SHP77 treated with DMSO at 0.1 percent for 48 hours (cell line): ENCODE results near the gene LRMDA.

ENCODE experiments used
- DNase-seq: peaks from one replicate; lab custom pipeline; 2025; lab: John Stamatoyannopoulos, UW

The LRMDA gene

GRCh38 chr10:75402486-75403143, 28.8 kb upstream of the LRMDA start:
- DNase-seq = no peak

DNA sequence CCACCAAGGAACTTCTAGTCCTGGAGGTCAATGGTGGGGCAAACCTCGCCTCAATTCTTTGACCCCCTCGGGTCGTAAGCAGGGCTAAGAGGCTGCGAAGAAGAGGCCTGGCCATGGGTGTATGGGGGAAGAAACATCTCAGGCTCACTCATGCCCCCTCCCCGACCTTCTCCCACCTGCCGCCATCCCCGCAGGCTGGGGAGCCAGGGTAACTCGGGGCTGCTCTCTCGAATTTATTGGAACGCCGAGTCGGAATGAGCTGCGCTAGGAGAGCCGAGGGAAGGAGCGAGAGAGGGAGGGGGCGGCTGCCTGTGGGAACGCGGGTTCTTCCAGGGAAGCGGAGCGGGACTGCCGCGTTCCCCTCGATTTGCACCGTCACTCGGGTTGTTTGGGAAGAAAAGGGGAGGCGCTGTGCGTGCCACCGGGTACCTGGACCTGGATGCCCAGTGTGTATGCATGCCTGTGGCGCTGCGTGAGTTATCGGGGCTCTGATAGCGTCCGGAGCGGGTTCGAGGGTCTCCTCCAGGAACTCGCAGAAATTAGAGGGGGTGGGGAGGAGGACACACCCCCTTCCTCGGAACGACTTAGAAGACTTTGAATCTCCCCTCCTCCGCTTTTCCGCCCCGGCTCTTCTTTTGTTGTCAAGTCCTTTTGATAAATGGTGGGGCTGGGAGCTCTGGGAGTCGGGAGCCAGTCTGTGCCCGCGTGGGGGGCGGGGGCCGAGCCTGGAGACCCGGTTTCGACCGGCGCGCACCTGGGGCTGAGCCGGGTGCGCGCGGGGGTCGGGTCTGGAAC, 28.1 kb upstream of the LRMDA start:
- no peak for DNase-seq

DNA sequence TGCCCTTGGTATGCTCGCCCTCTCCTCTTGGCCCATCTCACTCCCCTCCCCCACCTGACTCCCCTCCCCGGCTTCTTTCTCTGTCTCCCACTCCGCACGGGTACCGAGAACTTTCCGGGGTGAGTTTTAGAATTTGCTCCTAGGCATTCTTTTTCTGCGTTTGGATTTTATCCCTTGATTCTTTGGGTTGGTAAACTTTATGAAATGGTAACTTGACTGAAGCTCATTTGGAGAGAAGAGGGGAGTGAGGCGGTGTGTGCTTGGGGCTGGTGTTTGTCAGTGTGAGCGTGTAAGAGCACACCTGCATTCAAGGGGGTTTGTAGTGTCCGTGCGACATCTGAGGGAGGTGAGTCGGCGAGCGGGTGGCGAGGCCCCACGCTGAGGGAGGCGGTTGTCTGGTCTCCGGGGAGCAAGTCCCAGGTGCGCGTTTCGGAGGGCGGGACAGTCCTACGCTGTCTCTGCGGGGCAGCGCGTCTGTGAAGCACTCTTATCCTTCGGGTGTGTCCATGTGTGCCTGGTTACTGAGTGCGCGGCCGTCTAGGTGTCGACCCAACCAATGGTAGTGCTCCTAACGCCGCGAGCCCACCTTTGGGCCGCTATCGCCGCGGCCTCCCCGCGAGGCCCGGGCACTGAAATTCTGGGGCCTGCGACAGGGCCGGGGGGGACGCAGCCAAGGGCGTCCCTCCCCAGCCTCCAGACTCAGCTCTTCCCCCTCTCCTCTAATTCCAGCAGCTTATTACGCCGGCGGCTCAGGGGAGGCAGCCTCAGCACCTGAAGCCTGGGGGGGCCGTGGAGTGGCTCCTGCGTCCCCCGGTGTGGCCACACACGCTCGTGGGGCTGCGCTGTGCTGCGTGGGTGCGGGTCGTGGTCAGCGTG, 27.2 kb upstream of the LRMDA start:
- no peak for DNase-seq

- no peak for DNase-seq
These were observed 26.4 kb upstream of the LRMDA start for GRCh38 chr10:75404815-75405597.

DNA sequence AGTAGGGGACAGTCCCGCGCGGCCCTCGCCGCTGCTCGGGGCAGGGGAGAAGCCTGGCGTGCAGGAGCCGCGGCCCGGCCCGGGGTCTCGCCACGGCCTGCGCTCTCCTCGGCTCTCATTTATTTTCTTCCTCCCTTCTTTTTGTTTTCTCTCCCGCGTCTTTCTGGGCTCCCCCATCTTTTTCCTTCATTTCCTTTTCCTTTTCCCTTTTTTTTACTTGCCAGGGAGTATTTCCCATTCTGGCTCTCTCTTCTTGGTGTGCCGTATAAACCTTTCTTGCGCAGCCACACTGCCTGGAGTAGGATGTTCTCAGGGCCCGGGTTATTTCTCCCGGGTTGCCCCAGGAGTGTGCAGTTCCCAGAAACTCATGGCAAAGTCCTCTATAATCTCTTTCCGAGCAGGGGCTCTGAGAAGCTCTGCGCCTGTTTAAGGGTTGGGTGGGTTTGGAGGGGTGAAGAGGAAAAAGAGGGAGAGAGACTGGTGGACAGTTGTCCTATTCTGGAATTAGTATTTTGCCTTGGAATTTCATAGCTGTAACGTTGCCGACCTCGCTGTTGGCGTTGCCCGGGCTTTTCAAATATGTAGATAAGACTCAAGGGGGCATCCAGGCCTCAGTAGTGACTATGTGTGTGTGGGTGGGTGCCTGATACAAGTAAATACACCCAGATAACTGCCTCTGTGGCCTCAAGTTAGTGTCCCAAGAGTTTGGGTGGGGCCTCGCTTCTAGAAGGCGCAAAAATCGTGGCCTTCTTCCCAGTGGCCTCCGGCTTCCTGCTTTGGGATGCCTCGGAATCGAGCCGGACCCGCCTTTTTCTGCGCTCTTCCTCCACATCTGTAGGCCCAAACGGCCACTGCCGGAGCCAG, 25.6 kb upstream of the LRMDA start:
- no peak for DNase-seq

GRCh38 chr10:75406462-75407223, 24.8 kb upstream of the LRMDA start:
- DNase-seq = no peak

DNA sequence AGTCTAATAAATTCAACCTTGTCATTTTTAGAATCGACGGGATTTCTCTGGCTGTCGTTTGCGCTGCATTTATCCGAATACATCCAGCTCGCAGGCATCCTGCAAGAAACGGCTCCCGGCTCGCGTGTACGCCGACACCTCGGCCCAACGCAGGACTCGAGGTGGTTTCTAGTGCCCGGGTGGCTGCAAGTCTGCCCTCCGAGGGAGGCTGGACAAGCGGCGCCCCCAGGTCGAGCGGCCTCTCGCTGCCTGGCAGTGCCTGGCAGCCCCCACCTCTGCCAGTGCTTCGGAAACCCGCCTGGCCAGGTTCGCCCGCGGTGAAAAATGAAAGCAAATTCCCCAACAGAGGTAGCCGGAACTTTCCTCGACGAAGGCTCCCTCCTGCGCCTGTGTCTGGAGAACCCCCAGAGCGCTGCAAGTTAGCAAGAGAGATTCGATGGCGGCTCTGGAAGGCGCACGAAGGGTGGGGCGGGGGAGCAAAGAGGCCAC, 24.2 kb upstream of the LRMDA start:
- DNase-seq = no peak

DNA sequence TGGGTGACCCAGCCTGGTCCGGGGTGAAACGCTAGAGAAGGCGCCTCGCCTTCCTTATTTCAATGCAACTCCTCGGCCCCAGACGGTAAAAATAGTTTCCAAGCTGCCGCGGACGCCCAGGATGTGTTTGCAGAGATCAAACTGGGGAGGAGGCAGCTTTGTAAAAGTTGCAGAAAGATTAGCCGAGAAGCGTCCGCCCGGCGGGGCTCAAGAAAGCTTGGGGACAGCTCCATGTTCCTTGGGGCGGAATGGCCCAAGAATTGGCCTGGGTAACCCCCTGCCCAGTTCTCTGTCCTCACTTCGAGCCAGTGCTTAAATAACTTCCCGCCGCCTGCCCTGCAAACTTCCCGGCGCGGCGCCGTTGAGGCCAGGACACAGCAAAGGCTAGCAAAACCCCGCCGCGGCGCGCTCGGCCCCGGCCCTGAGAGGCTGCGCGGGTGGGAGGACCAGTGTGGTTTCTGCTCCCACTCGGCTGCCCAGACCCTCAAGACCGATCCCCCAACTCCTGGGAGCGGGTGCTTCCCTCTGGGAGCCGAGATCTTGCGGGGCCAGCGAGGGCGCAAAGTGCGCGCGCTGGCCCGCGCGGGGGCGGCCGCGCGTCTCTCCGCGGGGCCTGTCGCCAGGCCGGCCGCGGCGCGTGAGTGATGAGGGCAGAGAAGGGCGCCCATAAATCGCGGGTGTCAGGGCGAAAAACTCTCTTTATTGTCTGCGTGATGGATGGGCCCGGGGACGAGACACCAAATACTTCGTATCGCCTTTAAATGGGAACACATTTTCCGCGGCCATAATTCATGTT, 23.5 kb upstream of the LRMDA start:
- DNase-seq = no peak

- no peak for DNase-seq
These were observed 22.9 kb upstream of the LRMDA start for GRCh38 chr10:75408509-75408875.

DNA sequence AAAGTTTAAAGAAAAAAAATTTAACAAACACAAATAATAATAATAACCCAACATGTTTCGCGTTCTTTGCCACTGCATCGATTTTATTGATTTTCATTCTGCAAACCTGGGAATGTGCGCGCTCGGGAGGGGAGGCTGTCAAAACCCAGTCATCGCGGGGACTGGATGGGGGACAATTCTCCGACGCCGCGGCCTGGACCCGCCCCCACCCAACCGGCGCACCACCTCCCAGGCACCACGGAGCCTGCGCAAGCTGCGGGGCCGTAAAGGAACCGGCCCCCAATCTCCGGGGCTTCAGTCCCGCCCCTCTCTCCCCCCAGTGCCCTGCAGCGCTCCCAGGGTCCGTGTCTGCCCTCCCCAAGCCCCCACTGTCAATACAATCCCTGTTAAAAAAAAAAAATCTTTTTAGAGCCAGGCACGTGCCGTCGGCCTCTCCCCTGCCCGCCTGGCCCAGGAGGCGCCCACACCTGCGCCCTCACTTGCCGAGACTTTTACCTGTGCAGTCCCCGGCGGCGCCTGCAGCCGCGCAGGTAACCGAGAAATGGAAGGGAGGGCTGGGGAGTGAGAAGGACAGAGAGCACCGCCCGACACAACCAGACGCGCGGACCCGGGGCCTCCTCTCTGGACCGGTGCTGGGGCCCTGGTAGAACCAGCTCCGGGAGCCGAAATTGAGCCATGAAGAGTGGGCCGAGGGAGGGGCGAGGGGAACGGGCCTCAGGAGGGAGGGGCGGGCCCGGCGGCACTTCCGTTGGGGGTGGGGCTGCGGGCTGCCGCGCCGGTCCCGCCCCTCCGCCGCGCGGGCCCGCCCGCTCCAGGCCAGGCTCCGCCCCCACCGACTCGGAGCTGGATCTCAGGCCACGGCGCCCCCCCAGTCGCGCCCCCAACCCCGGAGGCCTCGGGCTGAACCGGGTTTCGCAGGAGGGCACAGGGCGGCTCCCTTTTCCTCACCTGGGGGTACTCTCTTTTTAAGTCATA, 22.2 kb upstream of the LRMDA start:
- DNase-seq = no peak

GRCh38 chr10:75410132-75411005, 21.1 kb upstream of the LRMDA start:
- no peak for DNase-seq

DNA sequence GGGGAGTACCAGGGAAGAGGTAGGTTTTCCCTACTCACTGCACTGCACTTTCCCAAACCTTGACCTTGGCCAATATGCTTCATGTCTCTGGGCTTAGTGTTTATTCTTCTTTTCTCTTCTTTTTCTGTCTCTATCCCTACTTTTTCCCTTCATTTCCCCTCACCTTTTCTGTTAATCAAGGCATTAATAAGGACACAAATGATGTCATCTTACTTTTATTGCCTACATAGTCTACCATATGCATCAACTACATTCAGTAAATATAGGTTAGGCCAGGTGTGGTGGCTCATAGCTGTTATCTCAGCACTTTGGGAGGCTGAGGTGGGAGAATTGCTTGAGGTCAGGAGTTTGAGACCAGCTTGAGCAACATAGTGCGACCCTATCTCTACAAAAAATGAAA, 16.9 kb upstream of the LRMDA start:
- no peak for DNase-seq

- no peak for DNase-seq
These were observed 13.9 kb upstream of the LRMDA start for GRCh38 chr10:75417522-75417927.

DNA sequence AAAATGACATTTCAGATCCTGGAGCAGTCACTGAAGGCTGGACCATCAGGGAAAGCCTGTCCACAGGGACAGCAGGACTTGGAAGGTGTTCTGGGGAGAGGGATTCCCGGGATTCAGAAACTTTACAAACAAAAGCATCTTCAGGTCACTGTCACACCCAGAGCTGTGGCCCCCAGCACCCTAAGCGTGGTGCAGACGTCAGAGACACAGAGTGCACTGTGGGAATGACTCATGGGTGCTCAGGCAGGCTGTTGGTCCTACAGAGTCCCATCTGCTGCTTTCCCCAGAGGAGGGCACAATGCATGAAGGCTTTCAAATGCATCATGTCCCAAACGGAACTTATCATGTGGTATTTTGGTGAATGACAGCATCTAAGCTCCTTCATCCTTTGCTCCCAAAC, 13.1 kb upstream of the LRMDA start:
- DNase-seq = no peak

DNA sequence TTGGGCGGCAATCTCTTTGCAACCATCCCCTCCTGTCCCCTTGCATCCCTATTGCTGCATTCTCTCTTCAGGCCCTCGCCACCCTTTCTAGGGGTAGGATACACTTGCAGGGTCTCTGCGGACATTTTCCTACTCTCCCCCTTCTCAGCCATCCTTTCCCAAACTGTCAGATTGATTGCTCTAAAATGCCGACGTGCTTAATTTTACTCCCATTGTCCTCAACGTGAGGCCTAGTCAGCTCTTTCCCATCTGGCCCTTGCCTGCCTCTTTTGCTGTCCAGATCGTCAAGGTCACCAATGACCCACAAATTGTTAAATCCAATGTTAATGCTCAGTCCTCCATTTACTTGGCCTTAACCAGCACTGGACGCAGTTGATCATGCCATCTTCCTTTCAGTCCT, 12.7 kb upstream of the LRMDA start:
- DNase-seq = no peak

GRCh38 chr10:75422913-75423312, 8.5 kb upstream of the LRMDA start:
- DNase-seq = no peak

DNA sequence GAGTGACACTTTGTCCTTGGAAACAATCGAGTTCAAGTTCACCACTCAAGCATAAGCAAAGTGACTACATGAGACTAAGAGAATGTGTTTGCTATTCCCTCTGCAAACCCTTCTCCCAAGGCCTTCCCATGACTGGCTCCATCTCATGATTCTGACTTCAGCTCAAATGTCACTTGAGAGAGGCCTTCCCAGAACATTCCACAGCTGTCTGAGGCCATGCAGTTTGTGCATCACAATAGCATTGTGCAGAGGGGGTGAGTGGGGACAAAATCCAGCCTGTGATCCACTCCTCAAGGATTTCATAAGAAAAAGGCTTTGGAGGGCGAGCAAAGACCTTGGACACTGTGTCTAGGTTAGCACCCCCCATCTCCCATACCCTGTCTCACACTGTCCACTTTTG, 6.9 kb upstream of the LRMDA start:
- no peak for DNase-seq
